K562 (cell line): ENCODE results near the gene LRP1. TPM values are rescaled to one million over a fixed set of nuclear protein-coding genes. Genes with fewer than 3 reads are reported as not detected.

Experiments used
- ATAC-seq: fragments of 200-7000 bp; cut with Tn5 transposase; 3 replicates; pipeline ENCODE4 v1.9.1; 2020; ENCODE audit warnings: moderate library complexity
- BruUV-seq: library from RNA; stranded (reverse); fragments of 400-500 nt; replicated peaks from 2 replicates; lab custom pipeline; 2021; lab: Mats Ljungman, UMichigan
- CTCF ChIA-PET: fragments of 300-600 bp; formaldehyde crosslinking; extraction: SDS; loops from one replicate; lab custom pipeline; 2021; ENCODE audit warnings: low intra/inter-chr PET ratio; lab: Yijun Ruan, JAX
- POLR2A ChIA-PET: fragments of 300-600, 350-650 bp; sonication (Branson Sonifier 250); formaldehyde crosslinking; extraction: SDS; loops from one replicate; lab custom pipeline; 2021; ENCODE audit warnings: antibody characterized with exemption, inconsistent platforms; lab: Yijun Ruan, JAX
- DNase-seq, 4 experiments: peaks; one replicate each; pipeline versions ENCODE4 v3.0.0 to v3.0.0-alpha.2; 2011 to 2018; ENCODE audit warnings: low spot score in 3 of 4, mixed read lengths in 3 of 4; ENCODE audit errors: extremely low read depth in 1 of 4
- FAIRE-seq: peaks from 2 replicates; lab custom pipeline; 2011; peaks lifted over from hg19 to GRCh38; lab: Jason Lieb, UNC
- H2AFZ ChIP-seq: 2 replicates; pipeline ENCODE4 v1.6.0; 2011; ENCODE audit warnings: low read depth, low read length, control low read depth, inconsistent platforms
- H3K27ac ChIP-seq: fragments of 200-600 bp; 3 replicates; pipeline ENCODE4 v1.8.0; 2011; ENCODE audit warnings: low read depth, mild to moderate bottlenecking, control low read depth, inconsistent platforms, low read length, moderate library complexity, mixed read lengths; ENCODE audit errors: extremely low read depth
- H3K27me3 ChIP-seq, 2 experiments: fragments of 300-600 bp in 1 of 2; 2 replicates in 1 of 2; 3 replicates in 1 of 2; pipeline versions ENCODE4 v1.6.0 to v1.8.0; 2011; ENCODE audit warnings: inconsistent platforms in 2 of 2, low read length in 2 of 2, mild to moderate bottlenecking in 1 of 2, mixed read lengths in 1 of 2, moderate library complexity in 1 of 2; ENCODE audit not compliant: control insufficient read depth in 2 of 2, insufficient read depth in 2 of 2
- H3K36me3 ChIP-seq: fragments of 300-600 bp; 3 replicates; pipeline ENCODE4 v1.8.0; 2011; ENCODE audit warnings: mild to moderate bottlenecking, low read length, inconsistent platforms; ENCODE audit not compliant: control insufficient read depth, insufficient read depth
- H3K4me1 ChIP-seq, 2 experiments: fragments of 200-600 bp in 1 of 2; replicated peaks in 1 of 2; 2 replicates in 1 of 2; 3 replicates in 1 of 2; pipeline versions ENCODE4 v1.5.1 to v1.8.0; 2011; ENCODE audit warnings: inconsistent platforms in 2 of 2, low read length in 2 of 2, mild to moderate bottlenecking in 1 of 2, mixed read lengths in 1 of 2, moderate library complexity in 1 of 2; ENCODE audit not compliant: control insufficient read depth in 2 of 2, insufficient read depth in 2 of 2
- H3K4me2 ChIP-seq: 2 replicates; pipeline ENCODE4 v1.6.1; 2011; ENCODE audit warnings: low read length, control low read depth, inconsistent platforms, mixed read lengths; ENCODE audit not compliant: insufficient read depth
- H3K4me3 ChIP-seq: fragments of 200-600 bp; sonication (generic), shearing (Covaris generic); 2 replicates; pipeline ENCODE4 v1.5.1; 2016; ENCODE audit warnings: control low read depth, inconsistent platforms
- H3K79me2 ChIP-seq: fragments of 200-600 bp; 3 replicates; pipeline ENCODE4 v1.8.0; 2011; ENCODE audit warnings: low read length, inconsistent platforms; ENCODE audit not compliant: control insufficient read depth, insufficient read depth
- H3K9ac ChIP-seq, 2 experiments: 2 replicates each; pipeline versions ENCODE4 v1.6.0 to v1.6.1; 2011; ENCODE audit warnings: low read depth in 2 of 2, low read length in 2 of 2, control low read depth in 1 of 2, inconsistent platforms in 1 of 2, mild to moderate bottlenecking in 1 of 2, mixed read lengths in 1 of 2; ENCODE audit not compliant: insufficient read depth in 1 of 2
- H3K9me1 ChIP-seq: one replicate; pipeline ENCODE4 v1.6.0; 2011; ENCODE audit warnings: inconsistent platforms, mild to moderate bottlenecking, low read length, moderate library complexity; ENCODE audit not compliant: control insufficient read depth, insufficient read depth
- H3K9me3 ChIP-seq: replicated peaks from 2 replicates; pipeline ENCODE4 v1.5.1; 2011; ENCODE audit warnings: low read depth, low read length, inconsistent platforms; ENCODE audit not compliant: control insufficient read depth, insufficient read depth
- H4K20me1 ChIP-seq: replicated peaks from 2 replicates; pipeline ENCODE4 v1.6.1; 2011; ENCODE audit warnings: low read length, inconsistent platforms, mixed read lengths; ENCODE audit not compliant: control insufficient read depth, insufficient read depth
- E2F6 ChIP-seq, 2 experiments: IDR thresholded peaks; 2 replicates each; pipeline ENCODE4 v1.6.1; 2011; ENCODE audit warnings: borderline replicate concordance in 1 of 2, control low read depth in 1 of 2, low read depth in 1 of 2, low read length in 1 of 2, mild to moderate bottlenecking in 1 of 2, mixed read lengths in 1 of 2, moderate library complexity in 1 of 2; ENCODE audit not compliant: insufficient read depth in 1 of 2, insufficient read length in 1 of 2, poor library complexity in 1 of 2, severe bottlenecking in 1 of 2; ENCODE audit errors: extremely low read depth in 1 of 2
- HES1 ChIP-seq: fragments of 450-650 bp; IDR thresholded peaks from 2 replicates; pipeline ENCODE4 v1.6.1; 2016; ENCODE audit warnings: low read depth, mild to moderate bottlenecking, moderate library complexity
- KAT7 ChIP-seq: sonication (generic); formaldehyde crosslinking; IDR thresholded peaks from 2 replicates; pipeline ENCODE4 v1.8.0; 2022; ENCODE audit warnings: missing genetic modification reagents, mild to moderate bottlenecking, borderline replicate concordance
- POLR2AphosphoS5 ChIP-seq: IDR thresholded peaks from 2 replicates; pipeline ENCODE4 v1.6.1; 2011; ENCODE audit warnings: mild to moderate bottlenecking, low read depth, low read length, moderate library complexity; ENCODE audit not compliant: control insufficient read depth, insufficient read depth
- ZNF445 ChIP-seq: fragments of 250-450 bp; sonication (Bioruptor Pico); IDR thresholded peaks from 2 replicates; pipeline ENCODE4 v1.4.0; 2020; ENCODE audit warnings: low read depth, mild to moderate bottlenecking, moderate library complexity
- ZNF707 ChIP-seq: fragments of 250-450 bp; sonication (Bioruptor Pico); conservative IDR thresholded peaks from 2 replicates; pipeline ENCODE4 v1.8.0; 2022; ENCODE audit warnings: inconsistent platforms, mild to moderate bottlenecking, moderate library complexity
- WGBS: fragments of 100-300 bp; shearing (Covaris generic); methylation state at CpG from one replicate; pipeline ENCODE4 v1.1.6; 2016; ENCODE audit warnings: low coverage, mixed read lengths; ENCODE audit not compliant: insufficient coverage; ENCODE audit errors: missing lambda C conversion rate; 5-methylcytosine and 5-hydroxymethylcytosine counted together
- in situ Hi-C: fragments of 300-500 bp; cut with MboI; formaldehyde crosslinking; loops from 4 replicates; pipeline ENCODE4 v1.15.0; 2018; ENCODE audit warnings: inconsistent platforms, mixed read lengths
- intact Hi-C: fragments of 100-400 bp; cut with micrococcal nuclease; formaldehyde crosslinking; loops from 2 replicates; pipeline ENCODE4 v1.14.2; 2022
- polyA plus RNA-seq, 8 experiments: library from polyadenylated mRNA; depleted of rRNA in 4 of 8; stranded (reverse) in 5 of 8; unstranded in 3 of 8; fragments of >200 nt; fragmentation: Nextera tagmentation in 2 of 8; fragmentation: Illumina TruSeq in 1 of 8; extraction: Ambion mirVana in 2 of 8; extraction: Trizol in 1 of 8; gene quantifications; 2 replicates each; pipeline versions ENCODE4 v1.2.1 to v1.2.3, GENCODE V29; 2011 to 2014; ENCODE audit warnings: inconsistent platforms in 1 of 8, missing spikeins in 1 of 8
- total RNA-seq, 7 experiments: library from RNA; depleted of rRNA in 6 of 7; stranded (reverse); fragments of >200 nt in 6 of 7; fragmentation: Illumina TruSeq in 2 of 7; extraction: Trizol in 2 of 7; gene quantifications; 2 replicates each; pipeline versions ENCODE4 v1.2.1 to v1.2.3, GENCODE V29; 2011 to 2021; ENCODE audit warnings: low replicate concordance in 1 of 7

Gene LRP1
- total and polyA plus RNA-seq, 9 of the 15 experiments (the other 6 are each of a cell fraction or from before 2014, with no cell fraction given): 0.04 to 0.64 (median 0.19) TPM; not detected in 2

DNA sequence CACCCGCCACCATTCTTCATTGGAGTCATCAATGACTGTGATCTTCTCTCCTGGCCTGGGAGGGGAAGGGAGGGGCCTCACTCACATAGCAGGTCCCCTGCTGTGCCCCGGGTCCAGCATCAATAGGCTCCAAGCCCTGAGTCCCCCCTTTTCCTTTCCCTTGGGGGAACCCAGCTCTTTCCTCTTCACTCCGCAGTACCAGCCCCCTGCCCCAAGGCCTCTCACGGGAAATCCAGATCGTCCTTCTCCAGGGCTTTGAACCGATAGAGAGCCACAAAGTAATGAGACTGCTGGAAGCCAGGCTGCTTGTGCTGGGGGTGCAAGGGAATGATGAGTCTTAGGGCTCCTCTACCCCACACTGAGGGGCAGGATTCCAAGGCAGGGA is 116.0 kb downstream of the LRP1 start:
- ATAC-seq (no peak), FAIRE-seq (no peak), DNase-seq (no peak)
- in situ Hi-C loops: loop anchor here (5.0 kb wide), 1 partner anchor 37 kb away; no protein-coding TSS in a partner anchor
- Histone ChIP-seq H3K9me3 (no peaks in the 10 kb centered on the region), H3K27ac (no peak overlapping the region), H3K4me1 (peaks cover 32 to 56% of the 10 kb centered on the region in 2 experiments), H4K20me1 (0 out of 2 replicates have a peak, but pooled peaks cover 4% of the 10 kb centered on the region), H3K27me3 (peaks cover 2 to 23% of the 10 kb centered on the region in 2 experiments; a peak in 3 of 5 replicates), H3K9me1 (no peaks in the 10 kb centered on the region), H3K9ac (peak overlapping the region in 1 of 2 experiments; percentile 15; a peak in 1 of 4 replicates), H3K4me3 (no peak overlapping the region), H3K36me3 (no peaks in the 10 kb centered on the region), H3K4me2 (peak overlapping the region; percentile 67; the same call in 1 of the 2 replicates), H3K79me2 (no peaks in the 10 kb centered on the region), H2AFZ (no peak overlapping the region)
- ChIA-PET CTCF (interaction anchor here (0.6 to 4.4 kb wide), 3 partner anchors 29 to 238 kb away, joined by 4 to 80 read pairs (median 4); no protein-coding TSS in a partner anchor), POLR2A (interaction anchor here (0.5 to 0.6 kb wide), 3 partner anchors 48 to 1111 kb away, joined by 3 read pairs; no protein-coding TSS in a partner anchor)
- TF ChIP-seq ZNF707 (CRISPR knock-in tag) (no peak), E2F6 (IDR thresholded peaks at IDR 0.05; ENCODE audit: borderline replicate concordance in 1 of 2, extremely low read depth in 1 of 2, insufficient read depth in 1 of 2, insufficient read length in 1 of 2, low read depth in 1 of 2, low read length in 1 of 2, poor library complexity in 1 of 2, severe bottlenecking in 1 of 2) (no peak), KAT7 (CRISPR knock-in tag) (no peak), POLR2AphosphoS5 (no peak), HES1 (no peak), ZNF445 (CRISPR knock-in tag) (no peak)
- WGBS: 44% methylated on average over 5 of the region's 6 CpGs
- intact Hi-C loops: loop anchor here (5.0 to 10.0 kb wide), 3 partner anchors 47 to 167 kb away; partner anchors contain the start of genes LRP1 and NEMP1
- no TSS peak for BruUV-seq
